HG02840 (cell line): Measurements from ENCODE around the gene RPP21.

Source experiments
- ATAC-seq: cut with Tn5 transposase; IDR thresholded peaks from one replicate; pipeline ENCODE4 v1.9.1; 2021; ENCODE audit warnings: mild to moderate bottlenecking, moderate library complexity, moderate number of reproducible peaks; ENCODE audit not compliant: unreplicated experiment, low FRiP score

Gene RPP21

DNA sequence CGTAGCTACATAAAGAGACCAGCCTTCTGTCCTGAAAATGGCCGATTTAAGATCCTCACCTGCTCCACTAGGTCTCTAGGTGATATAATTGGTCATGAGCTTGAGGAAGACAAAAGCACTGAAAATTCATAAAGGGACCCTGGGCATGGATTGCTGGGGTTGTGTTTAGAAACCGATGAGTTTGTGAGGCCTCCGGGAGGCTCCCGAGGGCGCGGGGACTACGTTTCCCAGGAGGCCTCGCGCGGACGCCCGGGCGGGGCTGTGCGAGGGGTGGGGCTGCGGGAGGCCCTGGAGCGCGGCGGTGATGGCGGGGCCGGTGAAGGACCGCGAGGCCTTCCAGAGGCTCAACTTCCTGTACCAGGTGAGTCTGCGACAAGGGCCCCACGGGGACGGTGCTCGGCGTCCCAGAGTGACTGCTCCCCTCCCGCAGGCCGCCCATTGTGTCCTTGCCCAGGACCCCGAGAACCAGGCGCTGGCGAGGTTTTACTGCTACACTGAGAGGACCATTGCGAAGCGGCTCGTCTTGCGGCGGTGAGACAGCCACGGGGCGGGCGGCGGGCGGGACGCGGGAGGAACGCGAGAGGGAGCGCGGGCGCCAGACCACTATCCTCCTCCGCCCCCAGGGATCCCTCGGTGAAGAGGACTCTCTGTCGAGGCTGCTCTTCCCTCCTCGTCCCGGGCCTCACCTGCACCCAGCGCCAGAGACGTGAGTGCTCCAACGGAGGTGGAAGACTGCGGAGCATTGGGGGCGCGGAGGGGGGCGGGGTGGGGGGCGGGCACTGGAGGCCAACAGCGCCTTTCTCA is at the start of gene RPP21:
Gene RPP21, plus strand, starts transcription at position 289 of the 804 bp plus-strand sequence. Its CDS starts 16 bp downstream, at position 305.
- ATAC-seq, result peak; percentile 81

DNA sequence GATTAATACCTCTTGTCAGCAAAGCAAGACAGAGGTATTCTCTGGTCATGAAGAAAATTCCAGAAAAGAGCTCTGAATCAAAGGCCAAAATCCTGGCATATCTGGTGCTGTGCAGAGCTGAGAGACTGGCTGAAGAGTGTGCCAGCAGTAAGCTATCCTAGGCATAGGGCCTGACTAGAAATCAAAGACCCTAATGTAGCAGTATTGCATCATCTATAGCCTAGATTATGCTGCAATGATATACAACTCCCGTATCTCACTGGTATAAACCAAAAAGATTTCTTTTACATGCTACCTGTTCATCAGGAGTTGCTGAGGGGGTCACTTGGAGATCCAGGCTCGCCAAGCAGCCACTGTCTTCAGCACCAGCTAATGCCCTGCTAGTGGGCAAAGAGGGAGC is 49.1 kb upstream of the RPP21 start:
- no peak for ATAC-seq

- ATAC-seq, result no peak
These were observed 41.0 kb upstream of the RPP21 start for GRCh38 chr6:30304002-30304401.

DNA sequence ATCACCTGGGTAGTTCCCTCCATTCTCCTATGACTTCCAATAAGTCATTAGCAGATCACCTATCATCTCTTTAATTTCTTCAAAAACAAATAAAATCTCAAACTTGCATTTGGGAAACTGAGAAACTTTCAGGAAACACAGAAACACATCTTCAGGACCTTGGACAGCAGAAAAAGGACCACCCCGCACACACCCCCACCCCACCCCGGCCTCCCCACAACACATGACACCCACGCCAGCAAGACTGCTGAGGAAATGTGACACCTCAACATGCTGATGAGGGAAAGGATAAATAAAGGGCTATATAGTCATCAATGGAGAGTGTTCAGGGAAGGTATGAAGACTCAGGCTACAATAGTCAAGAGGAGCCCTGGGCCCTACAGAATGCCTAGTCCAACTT is 33.9 kb upstream of the RPP21 start:
- ATAC-seq, result no peak

DNA sequence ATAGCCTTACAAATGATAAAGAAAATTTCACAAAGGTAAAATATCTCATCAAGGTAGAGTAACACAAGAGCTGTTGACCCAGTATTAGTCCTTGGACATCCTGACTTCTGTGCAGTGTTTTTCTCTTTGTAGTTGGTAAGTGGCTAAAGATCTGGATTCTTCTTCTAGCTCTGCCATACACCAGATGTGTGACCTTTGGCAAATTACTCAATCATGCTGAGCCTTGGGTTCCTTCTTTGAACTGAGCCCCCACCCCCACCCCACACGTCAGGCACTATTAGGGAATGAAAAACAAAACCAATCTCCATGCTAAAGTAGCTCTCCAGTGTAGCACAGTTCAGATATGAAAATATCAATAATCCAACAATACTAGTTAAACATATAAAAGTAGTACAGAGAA is 33.3 kb upstream of the RPP21 start:
- no peak for ATAC-seq

DNA sequence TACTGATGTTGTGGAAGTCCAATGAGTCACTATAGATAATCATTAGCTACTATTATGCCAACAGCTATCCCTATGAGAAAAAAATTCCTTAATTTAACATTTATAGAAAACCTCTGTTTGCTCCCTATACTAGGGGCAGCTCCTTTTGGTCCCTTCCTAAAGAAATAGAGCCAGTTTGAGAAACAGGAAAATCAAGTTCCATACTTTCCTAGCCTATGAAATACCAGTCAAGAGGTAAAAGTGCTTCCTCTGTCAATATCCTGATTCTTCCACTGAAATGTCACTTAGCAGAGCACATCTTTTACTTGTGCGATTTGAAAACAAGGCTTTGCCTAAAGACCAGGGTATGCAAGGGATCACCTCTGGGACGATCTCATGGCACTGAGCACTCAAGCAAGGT is 32.7 kb upstream of the RPP21 start:
- ATAC-seq, result no peak

DNA sequence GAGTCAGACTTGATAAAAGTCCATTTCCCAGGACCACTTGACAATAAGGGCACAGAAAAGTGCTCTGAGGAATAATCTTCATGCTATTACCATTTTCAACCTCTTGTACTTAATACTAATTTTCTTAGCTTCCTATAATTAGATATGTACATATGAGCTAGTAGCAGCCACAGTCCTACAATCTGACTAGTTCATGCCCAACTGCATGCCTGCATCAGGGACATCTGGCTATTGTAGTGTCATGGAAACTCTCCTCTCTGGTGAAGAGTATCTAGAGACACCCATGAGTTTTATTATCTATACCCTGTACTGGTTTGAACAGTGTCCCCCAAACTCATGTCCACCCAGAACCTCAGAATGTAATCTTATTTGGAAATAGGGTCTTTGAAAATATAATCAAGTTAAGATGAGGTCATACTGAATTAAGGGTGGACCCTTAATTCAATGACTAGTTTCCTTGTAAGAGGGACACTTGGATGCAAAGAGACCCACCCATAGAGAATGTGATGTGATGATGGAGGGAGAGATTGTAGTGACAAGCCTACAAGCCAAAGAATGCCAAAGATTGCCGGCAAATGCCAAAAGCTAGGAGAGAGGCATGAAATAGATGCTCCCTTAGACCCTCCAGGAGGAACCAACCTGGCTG is 32.2 kb upstream of the RPP21 start:
- no peak for ATAC-seq

DNA sequence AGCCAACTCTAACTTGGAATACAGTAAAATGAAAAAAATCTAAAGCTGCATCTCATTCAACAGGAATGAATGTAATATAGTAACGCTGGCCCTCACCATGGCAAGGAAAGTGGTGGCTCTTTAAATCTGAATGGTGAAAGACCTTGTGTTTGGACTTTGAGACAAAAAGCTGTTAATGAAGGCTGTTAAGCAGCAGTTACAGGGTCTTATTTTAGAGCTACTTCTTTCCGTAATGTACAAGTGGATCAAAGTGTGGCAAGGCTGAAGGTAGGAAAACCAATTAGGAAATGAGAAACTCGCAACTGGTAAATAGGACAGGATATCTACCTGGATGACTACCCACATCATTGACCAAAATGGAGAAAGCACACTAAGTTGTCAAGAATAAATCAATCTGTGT is 29.8 kb upstream of the RPP21 start:
- ATAC-seq, result no peak

GRCh38 chr6:30317913-30318589 is 26.9 kb upstream of the RPP21 start:
- ATAC-seq, result no peak

DNA sequence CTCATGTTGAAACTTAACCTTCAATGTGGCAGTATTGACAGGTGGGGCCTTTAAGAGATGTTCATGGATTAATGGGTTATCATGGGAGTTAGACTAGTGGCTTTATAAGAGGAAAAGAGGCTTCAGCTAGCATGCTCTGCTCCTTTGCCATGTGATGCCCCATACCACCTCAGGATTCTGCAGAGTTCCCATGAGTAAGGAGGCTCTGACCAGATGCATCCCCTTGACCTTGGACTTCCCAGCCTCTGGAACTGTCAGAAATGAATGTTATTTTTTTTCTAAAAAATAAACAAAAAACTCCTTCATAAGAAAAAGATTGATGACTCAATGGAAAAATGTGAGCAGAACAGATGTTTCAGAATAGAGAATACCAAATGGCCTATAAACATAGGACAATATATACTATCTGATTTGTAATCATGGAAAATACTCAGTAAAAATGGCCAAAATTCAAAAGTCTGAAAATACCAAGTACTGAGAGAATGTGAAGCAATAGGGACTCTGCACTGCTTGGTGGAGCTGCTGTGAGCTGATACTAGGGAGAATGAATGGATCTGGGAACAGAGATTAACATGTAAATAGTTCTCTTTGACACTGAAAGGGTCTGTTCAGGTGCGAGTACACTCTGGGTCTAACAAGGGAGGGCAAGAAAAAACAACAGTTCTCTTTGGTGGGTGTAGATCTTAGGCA is 25.7 kb upstream of the RPP21 start:
- ATAC-seq, result no peak

- no peak for ATAC-seq
These were observed 23.1 kb upstream of the RPP21 start for GRCh38 chr6:30321692-30322388.

GRCh38 chr6:30322527-30323501 is 22.1 kb upstream of the RPP21 start:
- ATAC-seq, result no peak

- no peak for ATAC-seq
These were observed 21.1 kb upstream of the RPP21 start for GRCh38 chr6:30323806-30324205.

DNA sequence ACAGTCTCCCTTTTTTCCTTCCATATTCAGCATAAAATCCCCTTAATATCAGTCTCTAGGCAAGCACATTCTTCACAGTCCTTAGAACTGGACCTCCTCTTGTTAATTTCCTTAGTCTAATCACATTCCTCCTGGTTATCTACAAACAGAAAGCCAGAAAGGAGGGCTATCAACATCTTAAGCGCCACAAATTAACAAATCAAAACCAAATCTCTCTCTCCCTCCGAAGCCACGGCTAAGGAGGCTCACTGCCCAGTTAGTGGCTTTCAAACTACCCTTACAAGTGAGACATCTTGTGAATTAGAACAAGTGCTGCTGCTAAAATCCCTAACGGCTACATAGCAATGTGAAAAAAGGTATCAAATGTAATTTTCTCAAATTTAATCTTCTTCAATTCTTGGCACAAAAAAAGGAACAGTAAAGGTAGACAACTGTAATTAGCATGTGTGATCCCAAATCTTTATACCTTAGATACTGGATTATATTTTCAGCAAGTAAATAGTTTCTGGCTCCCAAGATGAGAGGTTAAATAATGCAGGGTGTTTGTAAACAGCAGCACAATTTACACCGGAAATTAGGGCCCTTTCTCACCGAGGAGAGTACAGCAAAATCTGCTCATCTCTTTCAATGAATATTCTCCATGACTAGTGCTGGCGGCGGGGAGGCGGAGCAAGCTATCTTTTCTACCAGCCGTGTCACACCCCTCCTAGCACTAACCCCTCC is 19.6 kb upstream of the RPP21 start:
- no peak for ATAC-seq

DNA sequence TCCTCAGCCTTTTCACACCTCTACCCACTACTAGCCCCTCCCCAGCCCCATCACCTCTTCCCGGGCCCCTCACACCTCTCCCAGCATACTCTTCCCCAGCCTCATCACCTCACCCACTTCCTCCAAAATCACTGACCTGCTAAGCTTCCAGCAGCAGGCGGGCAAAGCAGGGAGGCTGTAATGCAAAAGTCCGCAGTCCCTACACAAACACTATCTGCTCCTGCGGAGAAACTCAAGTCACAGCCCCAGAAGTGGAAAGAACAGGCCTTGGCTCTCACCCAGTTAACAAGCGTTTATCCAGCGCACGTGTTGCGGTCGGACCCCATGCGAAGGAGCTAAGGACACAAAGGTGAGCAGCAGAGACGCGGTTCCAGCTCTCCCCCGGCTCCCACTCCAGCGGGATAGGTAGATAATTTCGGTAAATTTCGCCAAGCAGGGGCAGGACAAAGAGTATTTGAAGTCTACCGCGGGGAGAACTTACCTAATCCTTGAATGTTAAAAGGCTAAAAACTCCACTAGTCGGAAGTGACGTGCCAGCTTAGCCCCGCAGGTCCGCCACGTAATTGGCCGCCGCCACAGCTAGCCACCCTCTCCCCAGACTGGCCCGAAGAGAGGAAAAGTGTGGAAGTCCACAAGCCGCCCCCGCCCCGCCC is 19.0 kb upstream of the RPP21 start:
- peak; percentile 45 for ATAC-seq

- peak; percentile 83 for ATAC-seq
These were observed 18.3 kb upstream of the RPP21 start, which contains the start of gene TRIM39 for GRCh38 chr6:30326526-30327231. TSS of gene TRIM39 (plus strand) at chr6:30326927. CDS start at chr6:30329318, 2,391 bp downstream.

- no peak for ATAC-seq
These were observed 17.7 kb upstream of the RPP21 start for GRCh38 chr6:30327232-30327746.
